Stimulated activated naive CD4-positive, alpha-beta T cell treated with Interleukin-2 at 50 U/mL for 16 hours (primary cell): ENCODE results near the gene SEMA4D.
"Not testable (repeated sequence)": the region's sequence is repeated elsewhere in the genome, so short reads cannot be mapped to it uniquely, and the experiment has no call there.

Experiments
- DNase-seq: peaks from one replicate; lab custom pipeline; 2025; lab: John Stamatoyannopoulos, UW

Gene SEMA4D

DNA sequence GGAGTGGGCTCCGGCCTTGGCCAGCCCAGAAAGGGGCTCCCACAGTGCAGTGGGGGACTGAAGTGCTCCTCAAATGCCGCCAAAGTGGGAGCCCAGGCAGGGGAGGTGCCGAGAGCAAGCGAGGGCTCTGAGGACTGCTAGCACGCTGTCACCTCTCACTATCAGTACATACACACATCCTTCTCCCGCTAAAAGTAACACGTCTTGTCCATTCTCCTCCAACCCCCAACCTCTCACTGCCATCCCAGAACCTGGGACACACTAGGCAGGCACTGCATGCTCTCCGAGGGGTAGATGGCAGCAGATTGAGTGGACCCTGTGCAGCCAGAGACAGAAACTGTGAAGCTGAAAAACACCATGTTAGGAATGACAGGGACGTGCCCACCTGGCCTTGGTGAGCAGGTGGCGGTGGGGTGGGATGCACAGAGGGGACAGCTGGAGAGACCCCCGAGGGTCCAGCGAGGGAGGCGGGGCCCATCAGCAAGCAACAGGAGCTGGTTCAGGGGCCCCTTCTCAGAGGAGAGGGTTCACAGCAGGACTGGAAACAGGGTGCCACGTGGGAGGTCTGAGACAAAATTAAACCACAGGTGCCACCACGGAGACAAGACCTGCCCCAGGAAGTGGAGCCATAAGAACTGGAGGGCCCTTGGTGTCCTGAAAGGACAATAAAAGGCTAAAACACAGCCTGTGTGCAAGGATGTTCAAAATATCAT lies 16.9 kb downstream of the SEMA4D start:
- DNase-seq = peak; percentile 28

DNA sequence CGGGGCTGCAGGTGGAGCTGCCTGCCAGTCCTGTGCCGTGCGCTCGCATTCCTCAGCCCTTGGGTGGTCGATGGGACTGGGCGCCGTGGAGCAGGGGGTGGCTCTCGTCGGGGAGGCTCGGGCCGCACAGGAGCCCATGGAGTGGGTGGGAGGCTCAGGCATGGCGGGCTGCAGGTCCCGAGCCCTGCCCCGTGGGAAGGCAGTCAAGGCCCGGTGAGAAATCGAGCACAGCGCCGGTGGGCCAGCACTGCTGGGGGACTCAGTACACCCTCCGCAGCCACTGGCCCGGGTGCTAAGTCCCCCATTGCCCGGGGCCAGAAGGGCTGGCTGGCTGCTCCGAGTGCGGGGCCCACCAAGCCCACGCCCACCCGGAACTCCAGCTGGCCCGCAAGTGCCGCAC lies 17.5 kb downstream of the SEMA4D start:
- not testable (repeated sequence) for DNase-seq

DNA sequence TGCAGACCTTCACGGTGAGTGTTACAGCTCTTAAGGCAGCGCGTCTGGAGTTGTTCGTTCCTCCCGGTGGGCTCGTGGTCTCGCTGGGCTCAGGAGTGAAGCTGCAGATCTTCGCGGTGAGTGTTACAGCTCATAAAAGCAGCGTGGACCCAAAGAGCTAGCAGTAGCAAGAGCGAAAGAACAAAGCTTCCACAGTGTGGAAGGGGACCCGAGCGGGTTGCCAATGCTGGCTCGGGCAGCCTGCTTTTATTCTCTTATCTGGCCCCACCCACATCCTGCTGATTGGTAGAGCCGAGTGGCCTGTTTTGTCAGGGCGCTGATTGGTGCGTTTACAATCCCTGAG lies 18.3 kb downstream of the SEMA4D start:
- DNase-seq = not testable (repeated sequence)

DNA sequence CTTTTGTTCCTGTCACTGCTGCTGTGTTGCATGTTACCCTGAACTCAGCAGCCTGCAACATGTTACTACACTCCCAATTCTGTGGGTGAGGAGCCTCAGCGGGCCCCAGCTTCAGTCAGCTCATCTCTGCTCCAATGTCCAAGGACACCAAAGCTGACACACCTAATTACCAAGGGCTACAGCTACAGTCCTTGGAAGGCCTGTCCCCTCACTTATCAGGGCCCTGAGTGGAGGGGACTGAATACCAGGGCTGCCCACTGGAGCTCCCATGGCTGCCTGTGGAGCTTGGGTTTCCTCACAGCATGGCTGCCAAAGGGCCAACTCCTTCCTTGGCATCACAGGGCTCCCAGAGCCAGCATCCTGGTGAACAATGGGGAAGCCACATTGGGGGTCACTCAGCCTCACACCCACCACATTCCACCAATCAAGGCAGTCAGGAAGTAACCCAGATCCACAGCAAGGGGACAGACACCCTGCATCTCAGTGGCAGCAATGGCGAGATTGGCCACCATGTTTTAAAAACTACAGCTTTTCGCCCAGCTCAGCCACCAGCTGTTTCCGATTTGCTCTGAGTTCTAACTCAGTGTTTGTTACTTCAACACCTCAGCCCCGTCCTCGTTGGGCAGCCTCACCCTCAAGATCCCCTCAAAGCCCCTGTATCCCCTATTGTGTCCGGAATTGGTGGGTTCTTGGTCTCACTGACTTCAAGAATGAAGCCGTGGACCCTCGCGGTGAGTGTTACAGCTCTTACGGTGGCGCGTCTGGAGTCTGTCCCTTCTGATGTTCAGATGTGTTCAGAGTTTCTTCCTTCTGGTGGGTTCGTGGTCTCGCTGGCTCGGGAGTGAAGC lies 18.9 kb downstream of the SEMA4D start:
- no peak for DNase-seq

DNA sequence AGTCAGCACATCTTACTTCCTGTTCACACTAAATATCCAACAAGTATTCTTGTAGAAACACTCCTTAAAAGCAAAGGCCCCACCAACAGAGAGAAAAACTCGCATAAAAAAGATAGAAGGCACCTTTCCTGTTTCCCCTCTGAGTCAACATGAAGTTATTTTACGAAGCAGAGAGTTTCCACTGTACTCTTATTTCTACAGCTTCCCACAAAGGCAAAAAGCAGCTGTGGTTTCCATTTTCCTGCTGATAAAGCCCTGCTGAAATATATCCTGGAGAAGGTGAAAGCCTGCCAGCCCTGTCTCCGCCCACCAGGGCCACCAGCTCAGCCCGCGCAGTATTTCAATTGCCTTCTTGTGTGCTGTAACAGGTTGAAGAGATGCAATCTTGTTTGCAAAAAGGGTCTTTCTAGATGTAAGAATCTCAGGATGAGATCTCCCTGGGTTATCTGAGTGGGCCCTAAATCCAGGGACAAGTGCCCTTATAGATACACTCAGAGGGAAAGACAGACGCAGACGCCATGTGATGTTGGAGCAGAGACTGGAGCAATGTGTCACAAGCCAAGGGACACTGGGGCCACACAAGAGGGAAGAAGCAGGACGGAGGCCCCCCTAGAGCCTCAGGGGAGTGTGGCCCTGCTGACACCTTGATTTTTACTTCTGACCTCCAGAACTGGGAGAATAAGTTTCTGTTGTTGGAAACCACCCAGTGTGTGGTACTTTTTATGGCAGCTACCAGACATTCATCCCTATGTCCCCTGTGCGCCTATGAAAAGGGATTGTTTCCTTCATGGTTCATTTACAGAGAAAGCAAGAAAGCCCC lies 19.9 kb downstream of the SEMA4D start:
- DNase-seq = peak; percentile 59

DNA sequence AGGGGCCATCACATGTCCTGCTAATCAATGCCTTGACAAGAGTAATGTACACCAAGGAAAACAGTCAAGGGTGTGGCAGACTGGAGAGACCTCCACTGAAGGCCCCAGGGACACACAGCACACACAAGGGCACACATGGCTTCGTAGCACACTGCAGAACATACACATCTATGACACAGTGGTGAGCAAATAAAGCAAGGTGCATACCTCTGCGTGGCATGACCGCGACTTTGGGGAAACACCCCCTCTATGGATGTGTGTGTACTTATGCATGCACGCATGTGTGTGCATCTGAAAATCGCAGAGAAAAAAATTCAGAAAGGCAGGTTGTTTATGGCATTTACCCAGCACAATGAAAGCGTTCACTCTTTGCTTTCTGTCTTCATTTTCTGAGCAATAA lies 20.5 kb downstream of the SEMA4D start:
- peak; percentile 56 for DNase-seq

DNA sequence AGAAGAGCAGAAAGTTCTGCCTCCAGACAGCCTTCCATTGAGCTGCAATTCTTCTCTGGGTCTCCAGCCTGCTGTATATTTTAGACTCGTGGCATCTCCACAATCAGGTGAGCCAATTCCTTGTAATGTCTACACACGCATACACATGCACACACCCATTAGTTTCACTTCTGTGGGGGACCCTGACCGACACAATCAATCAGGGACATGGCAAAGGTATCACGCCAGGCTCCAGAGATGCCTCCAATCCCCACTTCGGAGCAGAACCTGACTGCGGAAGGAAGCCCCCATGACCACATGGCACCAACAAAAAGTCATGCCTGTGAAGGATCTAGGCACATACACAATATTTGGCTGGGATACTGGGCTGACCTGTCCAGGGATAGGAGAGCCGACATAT lies 21.4 kb downstream of the SEMA4D start:
- no peak for DNase-seq

DNA sequence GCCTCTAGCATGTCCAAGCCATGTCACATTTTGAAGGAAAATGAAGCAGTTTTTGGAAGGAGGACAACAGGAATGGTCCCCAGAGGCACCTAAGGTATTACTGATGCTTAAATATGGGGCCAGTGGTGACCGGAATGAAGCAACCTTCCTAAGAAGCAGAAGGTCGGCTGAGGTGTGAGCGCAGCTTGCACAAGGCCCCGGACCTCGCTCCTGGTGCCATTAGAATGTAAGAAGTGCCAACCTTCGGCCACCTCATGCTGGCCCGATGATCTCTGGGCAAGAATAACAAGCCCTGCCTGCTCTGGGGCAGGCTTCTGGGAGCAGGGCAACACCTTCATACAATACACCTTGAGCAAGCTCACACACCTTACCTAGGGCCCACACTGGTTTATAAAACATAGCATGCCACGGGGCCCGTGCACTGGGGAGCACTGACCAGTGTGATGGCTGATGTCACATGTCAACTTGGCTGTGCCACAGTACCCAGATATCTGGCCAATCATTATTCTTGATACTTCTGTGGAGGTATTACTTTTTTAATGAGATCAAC lies 21.9 kb downstream of the SEMA4D start:
- no peak for DNase-seq

DNA sequence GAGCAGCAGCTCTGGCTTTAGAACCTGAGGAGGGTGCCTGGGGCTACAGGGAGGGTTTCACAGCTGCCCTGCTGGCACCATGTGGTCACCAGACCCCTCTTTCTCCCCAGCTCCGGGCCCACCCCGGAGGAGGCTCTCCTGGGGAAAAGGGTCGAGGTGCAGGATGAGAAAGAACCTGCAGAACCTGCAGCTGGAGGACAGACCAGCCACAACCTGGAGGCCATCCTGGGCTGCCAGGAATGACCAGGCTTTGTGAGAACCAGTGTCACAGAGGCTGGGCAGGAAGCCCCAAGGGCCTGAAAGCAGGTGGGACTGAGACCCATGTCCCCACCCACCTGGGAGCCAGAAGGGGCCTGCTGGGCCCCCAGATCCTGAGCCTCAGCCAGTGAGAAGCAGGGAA lies 23.0 kb downstream of the SEMA4D start:
- DNase-seq = no peak

DNA sequence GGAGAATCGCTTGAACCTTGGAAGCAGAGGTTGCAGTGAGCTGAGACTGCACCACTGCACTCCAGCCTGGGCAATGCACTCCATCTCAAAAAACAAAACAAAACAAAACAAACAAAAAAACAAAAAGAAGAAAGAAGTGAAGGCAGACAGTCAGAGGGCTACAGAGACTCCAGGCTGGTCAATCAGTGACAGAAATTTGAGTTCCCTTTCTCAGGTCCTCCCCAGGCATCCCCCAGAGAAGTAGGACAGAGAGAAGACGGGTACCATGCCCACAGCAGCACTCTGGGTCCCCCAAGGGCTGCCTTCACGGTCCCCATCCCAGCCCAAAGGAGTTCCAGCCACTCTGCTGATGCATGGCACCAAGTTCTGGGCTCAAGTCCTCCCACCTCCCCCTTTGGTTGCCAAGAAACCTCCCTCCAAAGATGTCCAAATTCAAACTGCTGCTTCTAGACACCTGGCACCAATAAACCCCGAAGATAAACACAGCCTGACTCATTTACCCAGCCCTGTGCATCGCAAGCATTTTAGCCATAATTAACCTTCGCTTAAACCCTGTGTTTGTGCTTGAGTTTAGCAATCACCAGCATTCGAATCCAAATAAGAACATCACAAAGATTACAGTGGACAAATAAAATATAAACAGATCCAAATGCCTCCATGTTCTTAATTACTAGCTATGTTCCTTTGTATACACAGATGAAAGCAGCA lies 24.0 kb downstream of the SEMA4D start:
- no peak for DNase-seq

DNA sequence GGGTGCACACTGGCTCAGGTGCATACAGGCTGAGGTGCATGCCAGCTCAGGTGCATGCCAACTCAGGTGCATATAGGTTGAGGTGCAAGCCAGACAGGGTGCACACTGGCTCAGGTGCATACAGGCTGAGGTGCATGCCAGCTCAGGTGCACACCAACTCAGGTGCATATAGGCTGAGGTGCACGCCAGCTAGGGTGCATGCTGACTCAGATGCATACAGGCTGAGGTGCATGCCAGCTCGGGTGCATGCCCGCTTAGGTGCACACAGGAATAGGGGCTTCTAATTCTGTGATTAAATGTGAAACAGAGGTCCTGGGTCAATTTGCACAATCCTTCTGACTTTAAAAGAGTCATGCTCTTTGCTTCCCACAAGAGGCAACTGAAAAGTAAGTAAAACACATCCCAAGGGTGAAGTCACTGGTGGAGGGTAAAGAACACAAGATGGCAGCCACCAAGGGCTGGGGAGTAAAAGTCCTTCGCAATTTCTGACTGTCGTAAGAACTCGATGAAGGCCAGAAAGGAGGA lies 26.1 kb downstream of the SEMA4D start:
- DNase-seq = not testable (repeated sequence)

DNA sequence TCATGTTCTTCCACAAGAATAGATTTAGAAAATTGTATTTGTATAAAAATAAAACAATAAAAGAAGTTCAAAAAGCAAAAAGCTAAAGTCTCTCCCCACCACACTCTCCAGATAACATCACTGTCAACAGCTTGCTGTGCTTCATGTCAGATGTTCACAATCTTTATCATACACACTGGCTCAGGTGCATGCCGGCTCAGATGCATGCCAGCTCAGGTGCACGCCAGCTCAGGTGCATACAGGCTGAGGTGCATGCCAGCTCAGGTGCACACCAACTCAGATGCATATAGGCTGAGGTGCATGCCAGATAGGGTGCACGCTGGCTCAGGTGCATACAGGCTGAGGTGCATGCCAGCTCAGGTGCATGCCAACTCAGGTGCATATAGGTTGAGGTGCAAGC lies 26.5 kb downstream of the SEMA4D start:
- no peak for DNase-seq

DNA sequence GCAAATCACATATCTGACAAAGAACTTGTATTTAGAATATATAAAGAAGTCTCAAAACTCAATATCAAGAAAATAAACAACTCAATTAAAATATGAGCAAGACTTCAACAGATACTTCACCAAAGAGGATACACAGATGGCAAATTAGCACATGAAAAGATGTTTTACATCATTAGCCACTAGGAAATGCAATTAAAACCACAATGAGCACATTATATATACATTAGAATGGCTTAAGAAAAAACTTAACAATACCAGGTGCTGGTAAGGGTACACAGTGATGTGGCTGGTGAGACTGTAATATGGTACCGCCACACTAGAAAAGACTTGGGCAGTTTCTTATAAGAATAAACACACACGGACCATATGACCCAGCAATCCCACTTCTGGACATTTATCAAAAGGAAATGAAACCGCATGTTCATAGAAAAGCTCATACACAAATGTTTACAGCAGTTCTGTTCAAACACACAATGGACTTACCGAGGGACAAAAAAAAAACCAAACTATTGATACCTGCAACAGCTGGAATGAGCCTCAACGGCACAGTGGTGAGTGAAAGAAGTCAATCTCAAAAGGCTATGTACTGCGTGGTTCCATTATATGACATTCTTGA lies 27.6 kb downstream of the SEMA4D start:
- DNase-seq = no peak

DNA sequence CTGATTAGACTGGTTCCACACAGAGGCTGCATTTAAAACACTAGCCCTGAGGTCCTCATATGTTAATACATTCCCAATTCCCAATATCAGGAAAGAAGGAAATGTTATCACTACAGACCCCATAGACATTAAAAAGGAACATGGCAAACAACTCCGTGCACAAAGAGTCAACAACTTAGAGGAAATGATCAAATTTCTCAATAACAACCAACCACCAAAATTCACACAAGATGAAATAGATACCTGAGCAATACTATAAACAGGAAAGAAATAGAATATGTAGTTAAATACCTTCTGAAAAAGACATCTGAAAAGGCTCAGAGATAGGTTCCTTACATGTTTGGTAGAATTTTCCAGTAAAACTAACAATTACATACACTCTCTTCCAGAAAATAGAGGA lies 28.9 kb downstream of the SEMA4D start:
- no peak for DNase-seq

DNA sequence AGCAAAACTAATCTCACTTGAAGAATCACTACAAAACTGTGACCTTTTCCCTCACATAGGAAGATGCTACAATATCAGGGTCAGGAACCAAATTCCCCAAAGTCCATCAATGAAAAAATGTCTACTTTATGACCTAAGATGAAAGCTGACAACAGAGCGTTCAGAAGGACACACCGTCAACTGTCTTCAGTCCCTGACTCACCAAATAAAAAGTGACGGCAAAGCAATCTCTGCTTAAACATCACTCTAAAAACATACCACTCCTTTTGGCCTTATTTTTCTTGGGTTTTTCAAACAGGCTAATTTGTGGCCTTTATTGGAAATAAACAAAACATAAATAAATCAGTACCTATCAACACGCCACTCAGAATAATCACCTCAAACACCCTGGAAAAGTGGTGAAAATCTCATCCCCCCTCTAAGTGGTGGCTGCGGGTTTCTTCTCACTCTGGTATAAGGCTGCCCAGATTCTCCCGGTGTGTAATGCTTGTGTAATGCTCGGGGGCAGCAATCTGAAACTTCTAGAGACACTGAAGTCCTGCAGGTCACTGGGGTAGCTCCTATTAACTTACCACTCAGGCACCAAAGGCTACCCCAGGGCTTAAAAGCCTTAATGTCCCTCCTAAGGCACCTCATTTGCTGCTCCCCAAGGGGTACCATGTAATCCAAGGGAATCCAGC lies 29.5 kb downstream of the SEMA4D start:
- DNase-seq = no peak

DNA sequence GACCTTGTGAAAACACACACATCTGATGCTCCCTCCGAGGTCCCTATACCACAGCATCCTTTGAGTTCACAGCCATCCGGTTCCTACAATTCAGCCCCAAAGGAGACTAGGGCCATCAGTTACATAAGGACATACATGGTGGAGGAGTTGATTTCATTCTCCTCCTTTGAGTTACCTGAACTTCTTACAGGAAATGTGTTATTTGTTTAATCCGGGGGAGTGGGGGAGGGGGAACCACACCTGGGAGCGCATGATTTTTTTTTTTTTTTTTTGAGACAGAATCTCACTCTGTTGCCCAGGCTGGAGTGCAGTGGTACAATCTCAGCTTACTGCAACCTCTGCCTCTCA lies 30.7 kb downstream of the SEMA4D start:
- no peak for DNase-seq

DNA sequence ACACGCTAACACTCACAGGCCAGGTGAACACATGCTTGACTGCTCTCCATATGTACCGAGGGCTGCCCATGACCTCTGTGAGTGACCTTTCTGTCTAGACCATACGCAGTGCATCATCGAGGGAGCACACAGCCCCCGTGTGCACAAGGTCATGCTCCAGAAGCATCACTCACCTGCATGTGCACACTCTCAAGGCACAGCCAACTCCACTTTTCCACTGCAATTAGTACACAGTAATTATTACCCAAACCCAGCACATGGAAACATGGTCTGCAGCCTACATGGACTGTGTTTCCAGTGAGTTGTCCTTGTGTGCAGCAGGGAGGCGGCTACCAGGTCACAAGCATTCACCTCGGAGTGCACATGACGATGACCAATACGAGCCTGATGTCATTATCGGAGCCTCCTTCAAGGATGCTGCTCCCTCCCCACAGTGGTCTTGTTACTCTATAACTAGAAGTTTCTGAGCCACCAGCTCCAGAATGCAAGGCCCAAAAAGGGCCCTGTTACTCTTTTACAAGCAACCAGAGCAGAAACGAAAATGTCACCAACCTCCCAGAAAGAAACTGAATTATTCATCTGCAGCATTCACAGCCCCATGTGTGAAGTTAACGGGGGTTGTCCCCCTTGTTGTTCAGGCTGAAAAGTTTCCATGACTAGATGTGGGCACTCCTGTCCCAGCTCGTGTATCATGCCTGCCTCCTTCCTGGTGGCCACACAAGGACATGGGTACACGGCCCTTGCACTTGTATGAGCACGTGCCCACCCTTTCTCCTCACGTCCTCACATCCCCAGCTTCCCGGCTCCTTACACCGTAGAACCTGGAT lies 31.2 kb downstream of the SEMA4D start:
- peak; percentile 65 for DNase-seq

DNA sequence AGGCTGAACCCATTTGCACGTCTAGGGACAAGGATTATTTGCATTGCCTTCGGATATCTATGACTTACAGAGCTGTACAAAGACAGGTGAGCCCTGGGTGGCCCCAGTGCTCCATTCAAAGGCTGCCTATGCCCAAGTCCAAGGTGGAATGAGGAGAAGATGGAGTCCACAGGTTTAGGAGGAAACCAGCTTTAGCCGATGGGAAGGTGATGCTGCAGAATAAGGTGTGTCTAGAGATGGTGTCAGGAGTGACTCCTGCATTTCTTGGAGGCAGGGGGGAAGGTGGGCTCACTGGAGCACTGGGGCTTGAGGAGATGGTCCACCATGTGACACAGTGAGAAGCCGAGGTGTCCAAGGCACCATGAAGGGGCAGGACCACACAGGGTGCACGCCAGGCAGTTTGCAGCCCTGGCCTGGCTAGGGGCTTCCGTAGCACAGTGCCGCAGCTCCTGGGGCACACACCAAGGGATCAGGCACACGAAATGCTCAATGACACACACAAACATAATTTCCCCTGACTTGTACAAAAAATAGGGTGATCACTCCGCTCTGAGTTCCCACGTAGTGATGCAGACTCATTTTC lies 32.1 kb downstream of the SEMA4D start:
- no peak for DNase-seq

DNA sequence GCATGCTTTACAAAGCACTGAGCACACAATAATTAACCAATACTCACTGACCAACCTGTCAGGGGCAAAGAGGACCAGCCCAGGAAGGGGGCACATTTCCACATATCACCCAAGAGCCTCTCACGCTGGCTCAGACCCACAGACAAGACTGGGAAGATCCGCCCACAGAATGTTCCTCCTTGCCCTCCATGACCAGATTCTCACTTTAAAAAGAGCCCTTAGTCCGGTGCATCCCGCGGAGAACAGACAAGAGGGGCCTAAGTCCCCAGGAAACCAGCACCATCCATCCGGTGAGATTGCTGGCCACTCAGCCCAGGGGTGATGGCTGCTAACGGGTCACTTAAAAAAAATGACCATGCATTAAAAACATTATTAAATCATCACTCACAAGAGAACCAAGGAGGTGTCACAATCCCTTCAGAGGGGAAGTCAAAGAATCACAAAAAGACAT lies 32.9 kb downstream of the SEMA4D start:
- no peak for DNase-seq
